Measurements from ENCODE around the gene TSPAN9.

- TF ChIP-seq CTCF (IDR thresholded peaks at IDR 0.05 in 2 of 3, conservative IDR thresholded peaks at IDR 0.05 in 1 of 3; ENCODE audit: control insufficient read depth in 2 of 3, extremely low read depth in 1 of 3, insufficient read depth in 1 of 3, low read depth in 3 of 3, low read length in 3 of 3) (no peak), CBFB (IDR thresholded peaks at IDR 0.05; ENCODE audit: low read depth) (no peak), ZNF274 (IDR thresholded peaks at IDR 0.05; ENCODE audit: insufficient read depth, insufficient read length) (no peak), NFYB (IDR thresholded peaks at IDR 0.05; ENCODE audit: insufficient read depth, low read depth, low read length) (no peak), MAX (IDR thresholded peaks at IDR 0.05; ENCODE audit: low read depth, low read length) (no peak), BCL3 (IDR thresholded peaks at IDR 0.05; ENCODE audit: borderline replicate concordance, insufficient read depth, low read depth, low read length, poor library complexity, severe bottlenecking) (no peak), PKNOX1 (IDR thresholded peaks at IDR 0.05) (no peak), SMC3 (IDR thresholded peaks at IDR 0.05; ENCODE audit: borderline replicate concordance, low read length) (no peak), USF1 (IDR thresholded peaks at IDR 0.05; ENCODE audit: borderline replicate concordance, extremely low read length, insufficient read depth, low read depth, low read length) (no peak)
These were observed 22.8 kb upstream of the TSPAN9 start for GRCh38 chr12:3054374-3054773.
